NB4 (cell line): ENCODE measurements around the gene WDR88.

ENCODE experiments used
- DNase-seq: peaks from one replicate; pipeline ENCODE4 v3.0.0; 2010; ENCODE audit warnings: low read depth
- H3K4me3 ChIP-seq: one replicate; pipeline ENCODE4 v1.5.1; 2011; ENCODE audit warnings: mild to moderate bottlenecking, low read depth, low read length, moderate library complexity
- CTCF ChIP-seq: IDR thresholded peaks from one replicate; pipeline ENCODE4 v1.5.1; 2012; ENCODE audit warnings: low read depth, low read length
- MAX ChIP-seq: IDR thresholded peaks from 2 replicates; pipeline ENCODE4 v1.6.1; 2011; ENCODE audit warnings: low read depth, low read length
- MYC ChIP-seq: IDR thresholded peaks from 2 replicates; pipeline ENCODE4 v1.6.1; 2011; ENCODE audit warnings: low read depth, low read length
- POLR2A ChIP-seq: IDR thresholded peaks from 2 replicates; pipeline ENCODE4 v1.6.1; 2011; ENCODE audit warnings: mild to moderate bottlenecking; ENCODE audit not compliant: insufficient read length; ENCODE audit errors: extremely low read depth

WDR88 gene

GRCh38 chr19:33195645-33196347 is 63.9 kb downstream of the WDR88 start:
- DNase-seq, result no peak
- H3K4me3 ChIP-seq, result peak overlapping the region; percentile 60
- no peak for TF ChIP-seq CTCF
- TF ChIP-seq MAX, result no peak
- TF ChIP-seq MYC, result no peak
- no peak for TF ChIP-seq POLR2A

GRCh38 chr19:33196446-33197193 is 64.7 kb downstream of the WDR88 start:
- H3K4me3 ChIP-seq, result peak overlapping the region; percentile 60
- DNase-seq, result no peak
- no peak for TF ChIP-seq MAX
- no peak for TF ChIP-seq CTCF
- TF ChIP-seq POLR2A, result no peak

- no peak for TF ChIP-seq MYC
- TF ChIP-seq POLR2A, result no peak
- TF ChIP-seq MAX, result no peak
- TF ChIP-seq CTCF, result no peak
- no peak for DNase-seq
- H3K4me3 ChIP-seq, result no peak overlapping the region
These were observed 65.7 kb downstream of the WDR88 start for GRCh38 chr19:33197591-33198000.

- no peak overlapping the region for H3K4me3 ChIP-seq
- DNase-seq, result no peak
- TF ChIP-seq CTCF, result no peak
- TF ChIP-seq MYC, result no peak
- TF ChIP-seq MAX, result no peak
- no peak for TF ChIP-seq POLR2A
These were observed 66.3 kb downstream of the WDR88 start for GRCh38 chr19:33198169-33198568.

- H3K4me3 ChIP-seq, result no peak overlapping the region
- TF ChIP-seq POLR2A, result no peak
- TF ChIP-seq MAX, result no peak
- TF ChIP-seq MYC, result no peak
- TF ChIP-seq CTCF, result no peak
- DNase-seq, result peak; percentile 92
These were observed 67.7 kb downstream of the WDR88 start for GRCh38 chr19:33199441-33200265.
